Thoracic aorta (tissue), 2 donors: ENCODE measurements around the gene RHNO1. TPM values are rescaled to one million over a fixed set of nuclear protein-coding genes. Genes with fewer than 3 reads are reported as not detected.

Source experiments
- ATAC-seq: fragments of 150-250 bp; one replicate; pipeline ENCODE4 v1.8.0; 2017; ENCODE audit warnings: low read depth; ENCODE audit not compliant: insufficient number of reproducible peaks, low FRiP score
- DNase-seq: peaks from one replicate; pipeline ENCODE4 v3.0.0-alpha.2; 2020; ENCODE audit warnings: low spot score
- H3K27ac ChIP-seq, 2 donors: fragments of 200-600 bp; sonication (generic); 1 replicate in 1 of 2; 2 replicates in 1 of 2; pipeline ENCODE4 v1.5.1; 2016; ENCODE audit warnings: mild to moderate bottlenecking in 2 of 2, moderate library complexity in 2 of 2
- H3K27me3 ChIP-seq: fragments of 200-600 bp; sonication (generic); replicated peaks from 2 replicates; pipeline ENCODE4 v1.6.0; 2016; ENCODE audit warnings: mild to moderate bottlenecking; ENCODE audit not compliant: insufficient read depth
- H3K36me3 ChIP-seq: fragments of 200-600 bp; sonication (generic); one replicate; pipeline ENCODE4 v1.5.1; 2016
- H3K4me1 ChIP-seq, 2 donors: fragments of 200-600 bp; sonication (generic); 1 replicate in 1 of 2; 2 replicates in 1 of 2; pipeline versions ENCODE4 v1.5.1 to v1.6.0; 2016; ENCODE audit warnings: low read depth in 2 of 2, mild to moderate bottlenecking in 1 of 2; ENCODE audit not compliant: control insufficient read depth in 1 of 2
- H3K4me3 ChIP-seq: fragments of 200-600 bp; sonication (generic); 2 replicates; pipeline ENCODE4 v1.5.1; 2016; ENCODE audit warnings: mild to moderate bottlenecking
- H3K9me3 ChIP-seq: fragments of 200-600 bp; sonication (generic); 2 replicates; pipeline ENCODE4 v1.5.1; 2016
- CTCF ChIP-seq: fragments of 200-600 bp; sonication (generic); IDR thresholded peaks from one replicate; pipeline ENCODE4 v1.5.1; 2019; ENCODE audit warnings: antibody characterized with exemption
- total RNA-seq, 2 donors: library from RNA; depleted of rRNA; stranded (reverse); fragments of >200 nt; gene quantifications; one replicate each; pipeline versions ENCODE4 v1.1.0 to v1.2.3, GENCODE V29; 2016

Gene RHNO1
- total RNA-seq, 2 donors from 2014 or later = 9.6 to 10.8 TPM

DNA sequence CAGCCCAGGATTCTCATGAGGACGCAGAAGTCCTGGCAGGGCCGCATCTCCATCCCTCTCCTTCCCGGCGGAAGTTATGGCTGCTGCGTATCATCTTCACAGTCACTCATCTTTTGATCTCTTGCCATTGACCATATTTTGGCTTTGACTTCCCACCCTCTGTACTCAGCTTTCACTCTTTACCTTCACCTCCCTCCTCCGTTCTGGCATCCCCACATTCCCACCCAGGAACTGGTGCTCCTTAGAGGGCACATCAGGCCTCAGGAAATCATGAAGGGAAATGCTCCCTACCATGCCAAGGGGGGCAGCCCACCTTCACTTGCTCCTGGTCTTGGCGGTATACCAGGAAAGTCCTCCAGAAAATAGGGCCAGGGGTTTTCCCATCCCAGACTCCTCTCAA is 21.5 kb upstream of the RHNO1 start:
- no peak for DNase-seq
- Histone ChIP-seq H3K27ac (no peak overlapping the region), H3K9me3 (no peaks in the 10 kb centered on the region), H3K27me3 (no peaks in the 10 kb centered on the region), H3K36me3 (no peaks in the 10 kb centered on the region), H3K4me3 (no peak overlapping the region), H3K4me1 (no peaks in the 10 kb centered on the region)
- no peak for ATAC-seq
- no peak for TF ChIP-seq CTCF

DNA sequence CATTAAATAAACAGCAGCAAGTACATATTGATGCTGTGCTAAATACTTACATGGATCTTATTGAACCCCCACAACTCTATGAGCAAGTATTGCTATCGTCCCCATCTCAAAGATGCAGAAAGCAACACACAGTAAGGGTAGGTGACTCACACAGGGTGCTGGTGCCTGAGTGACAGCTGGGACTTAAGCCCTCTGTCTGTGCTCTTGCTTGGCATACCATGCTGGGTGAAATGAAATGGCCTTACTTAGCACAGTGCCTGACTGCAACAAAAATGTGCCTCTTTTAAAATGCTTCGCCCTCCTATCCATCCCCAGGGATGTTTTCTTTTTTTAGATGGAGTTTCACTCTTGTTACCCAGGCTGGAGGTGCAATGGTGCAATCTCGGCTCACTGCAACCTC is 21.0 kb upstream of the RHNO1 start:
- Histone ChIP-seq H3K27me3 (no peaks in the 10 kb centered on the region), H3K27ac (no peak overlapping the region), H3K9me3 (no peaks in the 10 kb centered on the region), H3K4me1 (no peaks in the 10 kb centered on the region), H3K4me3 (no peak overlapping the region), H3K36me3 (no peaks in the 10 kb centered on the region)
- no peak for TF ChIP-seq CTCF
- no peak for DNase-seq
- ATAC-seq = no peak

- Histone ChIP-seq H3K36me3 (no peaks in the 10 kb centered on the region), H3K4me3 (no peak within 1 kb of the TSS), H3K27me3 (no peaks in the 10 kb centered on the region), H3K4me1 (no peaks in the 10 kb centered on the region), H3K27ac (no peak within 1 kb of the TSS), H3K9me3 (no peaks in the 10 kb centered on the region)
- ATAC-seq (no peak), DNase-seq (no peak)
- no peak for TF ChIP-seq CTCF
Observed at GRCh38 chr12:2857021-2857431, 20.0 kb upstream of the RHNO1 start, which contains the start of gene TEX52. Gene TEX52, minus strand, starts transcription at chr12:2857039. Its CDS starts 13 bp downstream, at chr12:2857026.

DNA sequence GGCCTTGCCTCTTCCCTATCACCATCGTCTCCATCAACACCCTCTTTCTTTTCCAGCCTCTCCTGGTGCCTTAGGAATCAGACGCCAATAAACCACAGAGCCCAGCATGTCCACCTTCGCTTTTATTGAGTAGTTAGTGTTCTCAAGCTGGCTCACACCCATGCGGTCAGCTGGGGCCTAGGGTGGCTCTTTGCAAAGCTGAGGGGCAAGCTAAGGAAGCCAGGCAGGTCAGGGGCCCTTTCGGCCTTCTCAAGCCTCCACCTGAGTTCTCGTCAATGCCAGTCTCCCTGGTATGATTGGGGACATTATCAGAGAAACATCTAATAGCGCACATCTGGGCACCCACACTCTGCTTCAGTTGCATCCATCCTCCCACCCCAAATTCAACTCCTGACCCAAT is 19.4 kb upstream of the RHNO1 start:
- TF ChIP-seq CTCF = no peak
- no peak for ATAC-seq
- H3K27me3 ChIP-seq = no peaks in the 10 kb centered on the region

GRCh38 chr12:2858334-2858733 is 18.7 kb upstream of the RHNO1 start:
- H3K27me3 ChIP-seq = no peaks in the 10 kb centered on the region
- no peaks in the 10 kb centered on the region for H3K9me3 ChIP-seq
- H3K4me3 ChIP-seq = no peak overlapping the region
- no peak overlapping the region for H3K27ac ChIP-seq
- no peak for ATAC-seq
- TF ChIP-seq CTCF = no peak
- no peaks in the 10 kb centered on the region for H3K36me3 ChIP-seq
- H3K4me1 ChIP-seq = no peaks in the 10 kb centered on the region
- no peak for DNase-seq

More for the DNA sequence above, 19.4 kb upstream of the RHNO1 start:
- no peaks in the 10 kb centered on the region for H3K9me3 ChIP-seq
- no peak overlapping the region for H3K27ac ChIP-seq
- H3K36me3 ChIP-seq = no peaks in the 10 kb centered on the region
- no peaks in the 10 kb centered on the region for H3K4me1 ChIP-seq
- DNase-seq = no peak
- H3K4me3 ChIP-seq = no peak overlapping the region
